VCaP (cell line): Measurements from ENCODE around the gene WDR18.

Experiments
- H3K27ac ChIP-seq: fragments of 450-650 bp; 2 replicates; pipeline ENCODE4 v1.5.1; 2017
- TF ChIP-seq, protein P1 (sequence below): fragments of 450-650 bp; conservative IDR thresholded peaks from 2 replicates; pipeline ENCODE4 v1.5.1; 2017; ENCODE audit warnings: mild to moderate bottlenecking, moderate library complexity

Gene WDR18

DNA sequence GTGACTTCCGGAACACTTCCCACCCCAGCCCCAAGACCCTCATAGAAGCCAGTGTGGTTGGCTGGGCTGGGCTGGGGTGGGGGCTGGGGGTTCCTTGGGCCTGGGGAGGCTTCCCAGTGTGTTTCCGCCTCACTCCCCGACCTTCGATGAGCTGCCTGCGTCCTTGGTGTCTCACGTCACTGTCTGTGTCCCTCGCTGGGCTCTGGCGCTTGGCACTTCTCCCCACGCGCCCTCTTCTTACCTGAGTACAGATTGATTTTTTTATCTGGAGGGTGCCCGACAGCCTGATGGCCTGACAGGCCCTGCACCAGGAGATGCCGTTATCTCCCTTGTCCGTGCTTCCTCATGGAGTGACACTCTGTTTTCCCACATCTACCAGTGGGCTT lies 8.5 kb downstream of the WDR18 start:
- H3K27ac ChIP-seq, result no peak overlapping the region
- TF ChIP-seq, protein P1, sequence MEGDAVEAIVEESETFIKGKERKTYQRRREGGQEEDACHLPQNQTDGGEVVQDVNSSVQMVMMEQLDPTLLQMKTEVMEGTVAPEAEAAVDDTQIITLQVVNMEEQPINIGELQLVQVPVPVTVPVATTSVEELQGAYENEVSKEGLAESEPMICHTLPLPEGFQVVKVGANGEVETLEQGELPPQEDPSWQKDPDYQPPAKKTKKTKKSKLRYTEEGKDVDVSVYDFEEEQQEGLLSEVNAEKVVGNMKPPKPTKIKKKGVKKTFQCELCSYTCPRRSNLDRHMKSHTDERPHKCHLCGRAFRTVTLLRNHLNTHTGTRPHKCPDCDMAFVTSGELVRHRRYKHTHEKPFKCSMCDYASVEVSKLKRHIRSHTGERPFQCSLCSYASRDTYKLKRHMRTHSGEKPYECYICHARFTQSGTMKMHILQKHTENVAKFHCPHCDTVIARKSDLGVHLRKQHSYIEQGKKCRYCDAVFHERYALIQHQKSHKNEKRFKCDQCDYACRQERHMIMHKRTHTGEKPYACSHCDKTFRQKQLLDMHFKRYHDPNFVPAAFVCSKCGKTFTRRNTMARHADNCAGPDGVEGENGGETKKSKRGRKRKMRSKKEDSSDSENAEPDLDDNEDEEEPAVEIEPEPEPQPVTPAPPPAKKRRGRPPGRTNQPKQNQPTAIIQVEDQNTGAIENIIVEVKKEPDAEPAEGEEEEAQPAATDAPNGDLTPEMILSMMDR, result no peak

DNA sequence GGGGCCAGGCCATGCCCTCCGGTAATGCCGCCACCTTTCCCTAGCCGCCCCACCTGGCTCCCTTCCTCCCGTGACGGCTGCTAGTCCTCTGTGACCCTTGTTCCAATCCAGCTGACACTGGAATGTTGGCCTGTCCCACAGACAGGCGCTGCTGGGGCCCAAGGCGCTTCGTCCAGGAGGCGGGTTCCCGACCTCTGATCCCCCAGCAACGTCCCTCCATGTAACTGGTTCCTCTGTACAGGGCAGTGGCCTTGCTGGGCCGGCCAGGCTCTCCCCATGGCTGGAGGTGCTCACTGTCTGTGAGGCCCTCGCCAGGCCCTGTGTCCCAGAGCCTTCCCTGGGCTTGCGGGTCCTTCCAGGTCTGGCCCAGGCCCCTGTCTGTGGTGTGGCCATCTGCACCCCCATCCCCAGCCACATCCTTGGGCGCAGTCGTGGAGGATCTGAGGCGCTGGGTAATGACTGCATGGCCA lies 9.3 kb downstream of the WDR18 start:
- TF ChIP-seq, protein P1, result no peak
- H3K27ac ChIP-seq, result no peak overlapping the region

DNA sequence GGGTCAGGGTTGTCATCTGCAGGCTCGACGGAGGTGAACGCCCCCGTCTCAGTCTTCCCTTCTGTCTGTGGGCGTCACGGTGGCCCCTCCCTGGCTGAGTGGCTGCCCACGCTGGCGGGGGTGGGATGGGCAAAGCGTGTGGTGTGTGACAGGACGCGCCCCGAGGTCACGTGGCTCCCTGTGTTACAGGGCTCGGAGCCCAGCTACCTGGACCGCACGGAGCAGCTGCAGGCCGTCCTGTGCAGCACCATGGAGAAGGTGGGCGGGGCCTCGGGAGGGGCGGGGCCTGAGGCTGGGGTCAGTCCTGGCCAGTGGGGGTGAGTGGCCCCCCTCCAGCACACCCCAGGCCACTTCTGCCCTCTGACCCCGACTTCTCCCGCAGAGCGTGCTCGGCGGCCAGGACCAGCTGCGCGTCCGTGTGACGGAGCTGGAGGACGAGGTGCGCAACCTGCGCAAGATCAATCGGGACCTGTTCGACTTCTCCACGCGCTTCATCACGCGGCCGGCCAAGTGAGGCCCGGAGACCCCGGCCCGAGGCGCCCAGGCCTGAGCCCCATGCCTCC lies 9.8 kb downstream of the WDR18 start:
- H3K27ac ChIP-seq, result no peak overlapping the region
- TF ChIP-seq, protein P1, result no peak

DNA sequence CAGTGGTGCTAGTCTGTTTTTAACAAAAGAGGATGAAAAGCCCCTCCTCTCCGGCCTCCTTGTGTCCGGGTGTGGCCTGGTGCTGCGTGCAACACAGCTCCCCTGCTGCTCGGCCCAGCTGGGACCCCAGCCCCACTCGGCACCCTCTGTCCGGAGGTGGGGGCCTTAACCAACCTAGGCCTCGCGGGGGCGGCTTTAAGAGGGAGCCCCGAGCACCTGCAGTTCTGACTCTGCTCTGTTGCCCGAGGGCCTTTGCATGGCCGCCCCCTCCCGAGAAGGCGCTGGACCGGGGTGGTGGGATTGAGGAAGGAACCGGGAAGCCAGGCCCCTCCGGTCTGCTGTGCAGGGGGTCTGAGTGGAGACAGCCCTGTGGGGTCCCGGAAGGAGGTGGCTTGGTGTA lies 10.4 kb downstream of the WDR18 start:
- TF ChIP-seq, protein P1, result no peak
- no peak overlapping the region for H3K27ac ChIP-seq

DNA sequence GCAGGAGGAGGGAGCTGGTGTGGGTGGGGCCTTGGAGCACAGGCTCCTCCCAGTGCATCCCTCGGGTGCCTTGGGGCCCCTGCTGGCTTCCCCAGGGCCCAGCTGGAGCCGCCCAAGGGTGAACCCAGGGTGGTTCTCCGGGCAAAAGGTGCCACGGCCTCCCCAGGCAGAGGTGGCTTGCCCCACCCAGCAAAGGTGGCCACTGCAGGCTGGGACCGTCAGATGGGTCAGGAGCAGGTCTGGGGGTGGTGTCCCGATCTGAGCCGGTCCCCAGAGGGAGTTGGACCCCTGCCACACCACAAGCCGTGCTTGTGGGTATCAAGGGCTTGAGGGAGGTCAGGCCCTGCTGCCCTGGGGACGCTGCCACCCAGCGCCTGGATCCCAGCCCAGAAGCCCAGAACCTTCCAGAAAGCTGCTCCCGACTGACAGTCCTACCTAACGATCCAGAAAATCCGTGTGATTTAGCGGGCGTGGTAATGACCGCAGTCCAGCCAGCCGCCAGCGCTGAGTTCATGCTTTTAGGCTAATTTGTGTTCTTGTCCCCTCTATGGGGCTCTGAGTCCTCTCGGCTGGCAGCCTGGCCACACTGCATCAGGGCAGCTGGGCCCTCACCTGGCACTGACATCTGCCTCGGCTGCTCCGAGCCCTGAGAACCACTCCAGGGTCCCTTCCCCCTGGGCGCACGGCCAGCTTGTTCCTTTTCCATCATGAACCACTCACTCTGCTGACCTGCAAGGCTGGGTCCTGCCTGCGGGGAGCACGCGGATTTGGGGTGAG lies 11.1 kb downstream of the WDR18 start:
- TF ChIP-seq, protein P1, result no peak
- no peak overlapping the region for H3K27ac ChIP-seq

- no peak overlapping the region for H3K27ac ChIP-seq
- TF ChIP-seq, protein P1, result no peak
Measured at GRCh38 chr19:996051-996838, 12.1 kb downstream of the WDR18 start.

- TF ChIP-seq, protein P1, result no peak
- H3K27ac ChIP-seq, result no peak overlapping the region
Measured at GRCh38 chr19:998064-998463, 13.9 kb downstream of the WDR18 start.
